Measurements from ENCODE around the gene HTR1B.

GRCh38 chr6:77448546-77448945 is 14.7 kb downstream of the HTR1B start:
- TF ChIP-seq ZNF274 (IDR thresholded peaks at IDR 0.05; ENCODE audit: low read depth, low read length) (no peak), YY1 (IDR thresholded peaks at IDR 0.05; ENCODE audit: insufficient read depth, insufficient read length) (no peak)
